ENCODE data around the gene TFDP2. TPM values are rescaled to one million over a fixed set of nuclear protein-coding genes. Genes with fewer than 3 reads are reported as not detected.

TFDP2 gene
- total RNA-seq, 2 experiments from 2014 or later, result 27.4 to 27.8 TPM

DNA sequence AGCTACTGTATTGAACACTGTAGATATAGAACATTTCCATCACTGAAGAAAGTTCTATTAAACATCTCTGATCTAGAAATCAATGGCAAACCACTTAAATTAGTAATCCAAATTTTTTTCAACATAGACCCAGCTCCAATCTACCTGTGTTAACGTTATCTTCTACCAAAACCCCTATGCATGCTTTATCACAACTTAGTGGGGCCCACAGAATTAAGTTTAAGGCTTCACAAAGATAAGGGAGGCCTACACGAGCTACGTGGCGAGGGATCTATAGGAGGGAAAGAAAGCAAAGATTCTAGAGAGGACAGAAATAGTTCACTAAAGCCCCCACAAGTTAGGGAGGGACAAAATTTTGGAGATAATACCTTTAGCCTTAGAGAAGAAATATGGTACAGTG is 116.1 kb downstream of the TFDP2 start:
- H3K36me3 Mint-ChIP-seq (ENCODE audit: low read depth), result no peaks in the 10 kb centered on the region
- intact Hi-C loops (cut with micrococcal nuclease), result no loop called here
- no peaks in the 10 kb centered on the region for H3K27me3 Mint-ChIP-seq
- H3K4me3 Mint-ChIP-seq, result no peak overlapping the region
- H3K9me3 Mint-ChIP-seq, result no peaks in the 10 kb centered on the region
- CTCF ChIA-PET, result interaction anchor here (1.3 kb wide), 1 partner anchor 28 kb away, joined by 3 read pairs; no protein-coding TSS in a partner anchor
- POLR2A ChIA-PET, result no interaction called here
- no peak overlapping the region for H3K27ac Mint-ChIP-seq
- no peak for TF ChIP-seq CTCF (IDR thresholded peaks at IDR 0.05)
- DNase-seq (no peak), ATAC-seq (no peak)
- H3K4me1 Mint-ChIP-seq (ENCODE audit: low read depth), result peaks cover 11% of the 10 kb centered on the region

- no peak for TF ChIP-seq CTCF (IDR thresholded peaks at IDR 0.05)
- ChIA-PET POLR2A (interaction anchor here (1.4 kb wide), 1 partner anchor 9 kb away, joined by 3 read pairs; no protein-coding TSS in a partner anchor), CTCF (no interaction called here)
- intact Hi-C loops (cut with micrococcal nuclease), result no loop called here
- no peaks in the 10 kb centered on the region for H3K27me3 Mint-ChIP-seq
- no peaks in the 10 kb centered on the region for H3K9me3 Mint-ChIP-seq
- H3K4me3 Mint-ChIP-seq, result no peak overlapping the region
- no peak for ATAC-seq
- H3K36me3 Mint-ChIP-seq (ENCODE audit: low read depth), result no peaks in the 10 kb centered on the region
- peaks cover 16% of the 10 kb centered on the region for H3K4me1 Mint-ChIP-seq (ENCODE audit: low read depth)
- no peak for DNase-seq
- no peak overlapping the region for H3K27ac Mint-ChIP-seq
Observed at GRCh38 chr3:142031575-142031974, 117.8 kb downstream of the TFDP2 start.

GRCh38 chr3:142029791-142030190 is 119.6 kb downstream of the TFDP2 start:
- ChIA-PET CTCF (interaction anchor here (1.0 to 1.7 kb wide), 2 partner anchors 9 to 291 kb away, joined by 3 to 5 read pairs; no protein-coding TSS in a partner anchor), POLR2A (interaction anchor here (0.6 kb wide), 1 partner anchor 258 kb away, joined by 3 read pairs; no protein-coding TSS in a partner anchor)
- H3K27me3 Mint-ChIP-seq, result no peaks in the 10 kb centered on the region
- no peak for DNase-seq
- intact Hi-C loops (cut with micrococcal nuclease), result no loop called here
- no peaks in the 10 kb centered on the region for H3K9me3 Mint-ChIP-seq
- no peaks in the 10 kb centered on the region for H3K36me3 Mint-ChIP-seq (ENCODE audit: low read depth)
- no peak overlapping the region for H3K27ac Mint-ChIP-seq
- H3K4me3 Mint-ChIP-seq, result no peak overlapping the region
- no peak for TF ChIP-seq CTCF (IDR thresholded peaks at IDR 0.05)
- ATAC-seq, result no peak
- H3K4me1 Mint-ChIP-seq (ENCODE audit: low read depth), result peaks cover 20% of the 10 kb centered on the region

- Mint-ChIP-seq H3K9me3 (no peaks in the 10 kb centered on the region), H3K4me3 (no peak overlapping the region), H3K27me3 (no peaks in the 10 kb centered on the region), H3K36me3 (ENCODE audit: low read depth) (peaks cover 3% of the 10 kb centered on the region), H3K27ac (peak overlapping the region; percentile 51), H3K4me1 (ENCODE audit: low read depth) (peaks cover 20% of the 10 kb centered on the region)
- CTCF ChIA-PET, result interaction anchor here (1.0 to 1.7 kb wide), 2 partner anchors 9 to 290 kb away, joined by 3 to 5 read pairs; no protein-coding TSS in a partner anchor
- ATAC-seq (no peak), DNase-seq (no peak)
- no peak for TF ChIP-seq CTCF (IDR thresholded peaks at IDR 0.05)
- intact Hi-C loops (cut with micrococcal nuclease), result no loop called here
- POLR2A ChIA-PET, result interaction anchor here (0.6 to 1.4 kb wide), 2 partner anchors 15 to 259 kb away, joined by 3 read pairs; no protein-coding TSS in a partner anchor
Observed at GRCh38 chr3:142029052-142029642, 120.2 kb downstream of the TFDP2 start.

GRCh38 chr3:142028243-142028777 is 121.0 kb downstream of the TFDP2 start:
- H3K27ac Mint-ChIP-seq, result peak overlapping the region; percentile 78
- DNase-seq (peak; percentile 59), ATAC-seq (peak; percentile 79)
- no peaks in the 10 kb centered on the region for H3K27me3 Mint-ChIP-seq
- intact Hi-C loops (cut with micrococcal nuclease), result no loop called here
- TF ChIP-seq CTCF (IDR thresholded peaks at IDR 0.05), result no peak
- H3K36me3 Mint-ChIP-seq (ENCODE audit: low read depth), result peaks cover 4% of the 10 kb centered on the region
- H3K4me1 Mint-ChIP-seq (ENCODE audit: low read depth), result peaks cover 20% of the 10 kb centered on the region
- POLR2A ChIA-PET, result interaction anchor here (0.6 to 1.4 kb wide), 4 partner anchors 14 to 790 kb away, joined by 3 to 5 read pairs (median 3); no protein-coding TSS in a partner anchor
- CTCF ChIA-PET, result interaction anchor here (0.9 kb wide), 1 partner anchor 973 kb away, joined by 3 read pairs; the partner anchor contains the start of gene U2SURP
- H3K9me3 Mint-ChIP-seq, result no peaks in the 10 kb centered on the region
- H3K4me3 Mint-ChIP-seq, result peak overlapping the region; percentile 80

Data from activated CD8-positive, alpha-beta T cell treated with anti-CD3 and anti-CD28 coated beads for 36 hours (primary cell).